Activated T-helper 1 cell treated with anti-CD3 and anti-CD28 coated beads, Interleukin-12 subunit alpha, Interleukin-12 subunit beta, Interleukin-2, Interleukin-4 antibody, amounts not matched to agents 30 ng/mL and 10 ng/mL and 1 ng/mL, durations not matched to agents 14 hours and 24 hours and 36 hours (primary cell): ENCODE results near the gene NADK. TPM values are rescaled to one million over a fixed set of nuclear protein-coding genes. Genes with fewer than 3 reads are reported as not detected.
A peak's percentile ranks its signal among the peaks of the same experiment; 100 is the strongest.

ENCODE experiments used
- DNase-seq: peaks from one replicate; pipeline ENCODE4 v3.0.0; 2021; ENCODE audit warnings: low spot score
- H3K27ac Mint-ChIP-seq: one replicate; pipeline ENCODE4 v1.8.0; 2021; ENCODE audit warnings: mild to moderate bottlenecking, mixed read lengths
- H3K27me3 Mint-ChIP-seq: one replicate; pipeline ENCODE4 v1.8.0; 2022; ENCODE audit warnings: mild to moderate bottlenecking, moderate library complexity, mixed read lengths; ENCODE audit not compliant: insufficient read depth
- H3K36me3 Mint-ChIP-seq: one replicate; pipeline ENCODE4 v1.8.0; 2021; ENCODE audit warnings: low read depth, mixed read lengths
- H3K4me1 Mint-ChIP-seq: one replicate; pipeline ENCODE4 v1.8.0; 2021; ENCODE audit warnings: low read depth, mixed read lengths
- H3K4me3 Mint-ChIP-seq: one replicate; pipeline ENCODE4 v1.8.0; 2021; ENCODE audit warnings: mild to moderate bottlenecking, moderate library complexity, mixed read lengths
- H3K9me3 Mint-ChIP-seq: one replicate; pipeline ENCODE4 v1.8.0; 2021; ENCODE audit warnings: mixed read lengths
- intact Hi-C: fragments of 100-400 bp; cut with micrococcal nuclease; formaldehyde crosslinking; loops from one replicate; pipeline ENCODE4 v1.15.1; 2024
- total RNA-seq: library from RNA; stranded (reverse); gene quantifications from 2 replicates; pipeline ENCODE4 v1.2.3, GENCODE V29; 2022

NADK gene
- 95.5 and 96.8 TPM in 2 replicates for total RNA-seq

- peak within 1 kb of the TSS; percentile 90 for H3K4me3 Mint-ChIP-seq
- intact Hi-C loops: loop anchor here (2.0 to 5.0 kb wide), 2 partner anchors 44 to 53 kb away; partner anchors contain the start of gene CDK11A
- no peaks in the 10 kb centered on the region for H3K27me3 Mint-ChIP-seq
- peaks cover 53% of the 10 kb centered on the region for H3K4me1 Mint-ChIP-seq
- H3K36me3 Mint-ChIP-seq: peaks cover 12% of the 10 kb centered on the region
- no peaks in the 10 kb centered on the region for H3K9me3 Mint-ChIP-seq
- peak; percentile 81 for DNase-seq
- peak within 1 kb of the TSS; percentile 87 for H3K27ac Mint-ChIP-seq
Measured at GRCh38 chr1:1777950-1778662, at the start of gene NADK. Gene NADK (minus strand): TSS chr1:1778470. CDS start chr1:1765406, 13,064 bp downstream.

DNA sequence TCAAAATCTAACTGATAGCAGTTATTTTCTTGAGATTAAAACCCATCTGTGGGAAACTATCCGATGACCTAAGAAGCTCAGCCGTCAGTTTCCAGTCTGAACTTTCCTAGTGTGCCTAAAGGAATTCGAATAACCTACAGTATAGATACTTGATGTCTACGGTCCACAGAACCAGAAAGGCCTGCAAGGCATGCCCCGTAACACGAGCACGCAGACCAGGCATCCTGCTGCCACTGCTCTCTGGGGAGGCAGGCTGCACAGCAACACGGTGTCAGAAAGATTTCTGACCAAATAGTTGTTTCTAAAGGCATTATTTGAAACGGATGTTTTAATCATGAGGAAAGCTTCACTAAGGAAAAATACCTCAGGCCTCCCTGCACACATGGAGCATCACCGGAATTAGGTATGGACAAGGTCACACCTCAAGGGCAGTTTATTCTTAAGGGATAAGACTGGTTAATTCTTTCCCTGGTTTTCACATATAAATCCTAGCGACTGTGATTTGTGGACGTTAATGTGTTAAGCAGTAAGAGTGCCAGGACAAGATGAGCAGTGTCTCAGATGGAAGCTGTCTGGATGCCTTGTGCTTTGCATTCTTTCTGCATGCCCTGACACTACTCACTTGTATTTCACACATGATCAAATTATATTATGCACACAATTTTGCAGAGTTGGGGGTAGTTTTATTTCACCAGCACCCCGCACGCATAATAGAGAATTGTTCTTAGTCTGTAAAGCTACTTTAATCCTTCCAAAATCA is 49.0 kb upstream of the NADK start:
- intact Hi-C loops: loop anchor here (5.0 kb wide), 1 partner anchor 80 kb away; no protein-coding TSS in a partner anchor
- Mint-ChIP-seq H3K4me3 (no peak overlapping the region), H3K9me3 (no peaks in the 10 kb centered on the region), H3K36me3 (peaks cover 24% of the 10 kb centered on the region), H3K27ac (no peak overlapping the region), H3K27me3 (no peaks in the 10 kb centered on the region), H3K4me1 (peaks cover 27% of the 10 kb centered on the region)
- no peak for DNase-seq

- H3K4me3 Mint-ChIP-seq: no peak overlapping the region
- H3K27me3 Mint-ChIP-seq: no peaks in the 10 kb centered on the region
- no peaks in the 10 kb centered on the region for H3K9me3 Mint-ChIP-seq
- H3K36me3 Mint-ChIP-seq: peaks cover 22% of the 10 kb centered on the region
- peak overlapping the region; percentile 56 for H3K27ac Mint-ChIP-seq
- DNase-seq: no peak
- peaks cover 27% of the 10 kb centered on the region for H3K4me1 Mint-ChIP-seq
- intact Hi-C loops: loop anchor here (5.0 kb wide), 1 partner anchor 81 kb away; no protein-coding TSS in a partner anchor
Measured at GRCh38 chr1:1826356-1827088, 48.3 kb upstream of the NADK start.

DNA sequence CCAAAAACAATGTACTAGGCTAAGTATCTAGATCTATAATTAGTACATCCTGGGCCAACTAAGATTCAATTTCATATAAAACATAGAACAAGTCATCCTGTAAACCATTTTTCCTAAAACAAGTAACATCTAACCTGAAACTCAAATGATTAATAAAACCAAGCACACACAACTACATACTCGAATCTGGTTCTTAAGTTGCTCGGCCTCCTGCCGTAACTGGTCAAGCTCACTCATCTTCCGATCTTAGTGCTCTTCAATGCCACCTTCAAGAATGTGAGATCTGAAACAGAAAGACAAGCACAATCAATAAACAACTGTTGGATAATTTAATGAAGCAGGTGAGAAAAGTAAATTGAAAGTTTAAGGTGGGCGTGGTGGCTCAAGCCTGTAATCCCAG is 46.9 kb upstream of the NADK start:
- DNase-seq: no peak
- Mint-ChIP-seq H3K4me1 (peaks cover 27% of the 10 kb centered on the region), H3K4me3 (no peak overlapping the region), H3K27me3 (no peaks in the 10 kb centered on the region), H3K36me3 (peaks cover 28% of the 10 kb centered on the region), H3K9me3 (no peaks in the 10 kb centered on the region), H3K27ac (peak overlapping the region; percentile 67)
- intact Hi-C loops: loop anchor here (5.0 kb wide), 1 partner anchor 82 kb away; no protein-coding TSS in a partner anchor

DNA sequence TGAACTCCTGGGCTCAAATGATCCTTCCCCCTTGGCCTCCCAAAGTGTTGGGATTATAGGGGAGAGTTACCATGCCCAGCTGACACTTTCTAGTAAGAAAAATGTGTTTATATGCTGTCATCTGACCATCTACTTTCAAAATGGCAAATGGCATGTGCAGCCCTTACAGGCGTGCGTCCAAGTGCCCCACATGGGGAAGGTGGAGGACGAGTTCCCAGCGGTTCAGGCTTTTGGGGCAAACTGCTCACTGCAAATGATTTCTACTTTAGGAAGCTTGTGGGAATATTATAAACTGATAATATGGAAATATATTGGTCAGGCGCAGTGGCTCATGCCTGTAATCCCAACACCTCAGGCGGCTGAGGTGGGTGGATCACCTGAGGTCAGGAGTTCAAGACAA is 41.5 kb upstream of the NADK start:
- intact Hi-C loops: loop anchor here (5.0 kb wide), 1 partner anchor 42 kb away; the partner anchor contains the start of gene NADK
- H3K4me1 Mint-ChIP-seq: peaks cover 11% of the 10 kb centered on the region
- peak overlapping the region; percentile 18 for H3K27ac Mint-ChIP-seq
- H3K4me3 Mint-ChIP-seq: no peak overlapping the region
- H3K36me3 Mint-ChIP-seq: peaks cover 36% of the 10 kb centered on the region
- DNase-seq: no peak
- no peaks in the 10 kb centered on the region for H3K9me3 Mint-ChIP-seq
- H3K27me3 Mint-ChIP-seq: no peaks in the 10 kb centered on the region

- H3K9me3 Mint-ChIP-seq: no peaks in the 10 kb centered on the region
- DNase-seq: no peak
- H3K27ac Mint-ChIP-seq: no peak overlapping the region
- intact Hi-C loops: no loop called here
- peaks cover 40% of the 10 kb centered on the region for H3K36me3 Mint-ChIP-seq
- H3K4me3 Mint-ChIP-seq: no peak overlapping the region
- H3K4me1 Mint-ChIP-seq: no peaks in the 10 kb centered on the region
- no peaks in the 10 kb centered on the region for H3K27me3 Mint-ChIP-seq
Measured at GRCh38 chr1:1817221-1817620, 39.0 kb upstream of the NADK start.

DNA sequence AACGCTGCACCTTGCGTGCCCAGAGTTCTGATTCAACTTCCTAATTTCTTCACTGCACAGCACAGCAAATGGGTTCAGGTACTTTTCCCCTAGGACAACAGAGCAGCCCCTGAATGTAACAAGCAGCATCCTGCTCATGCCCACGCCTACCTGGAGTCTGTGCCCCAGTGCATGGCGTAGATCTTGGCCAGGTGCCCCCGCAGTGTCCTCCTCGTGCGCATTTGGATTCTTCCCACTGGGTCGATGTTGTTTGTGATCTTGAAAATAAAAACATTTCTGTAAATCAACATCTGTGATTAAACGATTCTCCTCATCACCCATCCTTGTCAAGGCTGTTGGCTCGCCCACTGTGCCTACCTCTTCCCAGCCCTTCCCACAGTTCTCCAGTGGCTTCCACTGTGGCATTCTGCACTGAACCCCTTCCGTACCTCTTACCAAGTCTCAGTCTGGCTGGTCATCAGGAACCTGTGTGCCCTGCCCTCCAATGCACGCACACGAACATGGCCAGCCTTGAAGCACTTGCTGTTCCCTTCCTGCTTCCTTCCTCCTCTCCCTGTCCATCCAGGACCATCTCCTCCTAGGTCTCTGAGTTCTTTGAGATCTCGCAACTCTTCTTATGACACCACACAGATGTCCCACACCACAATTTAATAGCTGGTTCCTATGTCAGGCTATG is 37.5 kb upstream of the NADK start:
- intact Hi-C loops: no loop called here
- H3K4me1 Mint-ChIP-seq: no peaks in the 10 kb centered on the region
- DNase-seq: no peak
- H3K4me3 Mint-ChIP-seq: no peak overlapping the region
- H3K9me3 Mint-ChIP-seq: no peaks in the 10 kb centered on the region
- no peaks in the 10 kb centered on the region for H3K27me3 Mint-ChIP-seq
- no peak overlapping the region for H3K27ac Mint-ChIP-seq
- peaks cover 39% of the 10 kb centered on the region for H3K36me3 Mint-ChIP-seq

DNA sequence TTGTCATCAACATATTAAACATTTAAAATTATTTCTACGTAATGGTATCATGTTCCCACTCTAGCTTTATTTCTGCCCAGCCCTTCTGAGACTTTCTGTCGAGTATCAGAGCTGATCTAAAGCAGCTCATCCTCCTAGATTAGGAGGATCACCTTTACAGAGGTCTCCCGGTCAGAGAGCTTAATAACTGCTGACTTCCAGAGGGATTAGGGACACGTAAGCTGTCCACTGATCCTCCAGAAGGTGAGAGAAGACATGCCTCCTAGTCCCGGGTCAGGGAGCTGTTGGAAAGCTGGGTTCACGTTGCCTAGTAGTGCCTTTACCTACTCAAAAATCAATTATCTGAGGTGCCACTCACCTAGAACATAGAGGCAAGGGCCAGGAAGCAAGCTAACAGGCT is 31.2 kb upstream of the NADK start:
- Mint-ChIP-seq H3K27ac (no peak overlapping the region), H3K4me3 (no peak overlapping the region), H3K9me3 (no peaks in the 10 kb centered on the region), H3K4me1 (no peaks in the 10 kb centered on the region), H3K27me3 (no peaks in the 10 kb centered on the region), H3K36me3 (peaks cover 29% of the 10 kb centered on the region)
- DNase-seq: no peak
- intact Hi-C loops: no loop called here

DNA sequence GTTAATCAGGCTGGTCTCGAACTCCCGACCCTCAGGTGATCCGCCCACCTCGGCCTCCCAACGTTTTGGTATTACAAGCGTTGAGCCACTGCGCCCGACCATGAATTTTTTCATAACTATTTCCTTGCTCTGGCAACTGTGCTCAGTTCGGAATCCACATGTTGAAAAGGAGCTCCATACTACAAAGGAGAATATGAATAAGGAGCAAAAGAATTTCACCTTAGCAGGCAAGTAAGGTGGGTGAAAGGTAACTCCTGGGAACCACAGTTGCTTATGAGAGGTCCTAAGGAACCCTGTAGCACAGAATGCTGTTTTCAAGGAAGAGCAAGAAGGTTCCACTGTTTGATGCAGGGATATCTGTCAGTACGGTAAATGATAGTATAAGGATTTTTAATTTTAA is 29.9 kb upstream of the NADK start:
- H3K27ac Mint-ChIP-seq: no peak overlapping the region
- H3K36me3 Mint-ChIP-seq: peaks cover 26% of the 10 kb centered on the region
- H3K4me1 Mint-ChIP-seq: no peaks in the 10 kb centered on the region
- no peaks in the 10 kb centered on the region for H3K9me3 Mint-ChIP-seq
- no peak for DNase-seq
- intact Hi-C loops: no loop called here
- H3K27me3 Mint-ChIP-seq: no peaks in the 10 kb centered on the region
- no peak overlapping the region for H3K4me3 Mint-ChIP-seq

GRCh38 chr1:1806890-1807289 is 28.6 kb upstream of the NADK start:
- H3K36me3 Mint-ChIP-seq: peaks cover 25% of the 10 kb centered on the region
- no peaks in the 10 kb centered on the region for H3K9me3 Mint-ChIP-seq
- no peaks in the 10 kb centered on the region for H3K27me3 Mint-ChIP-seq
- intact Hi-C loops: no loop called here
- peaks cover 9% of the 10 kb centered on the region for H3K4me1 Mint-ChIP-seq
- no peak for DNase-seq
- no peak overlapping the region for H3K4me3 Mint-ChIP-seq
- H3K27ac Mint-ChIP-seq: no peak overlapping the region

DNA sequence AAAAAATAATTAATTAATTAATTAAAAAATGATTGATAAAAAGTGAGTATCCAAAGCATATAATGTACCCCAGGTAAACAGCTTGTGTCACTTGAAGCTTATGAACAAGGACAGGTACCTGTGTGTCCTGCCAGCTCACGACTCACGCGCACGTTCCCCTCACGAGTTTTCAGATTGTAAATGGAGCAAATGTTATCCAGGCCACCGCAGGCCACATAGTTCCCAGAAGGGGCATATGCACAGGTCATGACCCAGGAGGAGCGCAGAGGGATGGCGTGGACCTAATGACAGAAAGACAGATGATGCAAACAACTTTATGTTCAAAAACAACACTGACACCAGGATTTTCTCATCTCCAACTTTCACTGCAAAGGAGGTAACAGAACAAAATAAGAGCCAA is 26.0 kb upstream of the NADK start:
- intact Hi-C loops: no loop called here
- Mint-ChIP-seq H3K9me3 (no peaks in the 10 kb centered on the region), H3K27ac (no peak overlapping the region), H3K36me3 (peaks cover 31% of the 10 kb centered on the region), H3K27me3 (no peaks in the 10 kb centered on the region), H3K4me3 (no peak overlapping the region), H3K4me1 (peaks cover 28% of the 10 kb centered on the region)
- DNase-seq: no peak

DNA sequence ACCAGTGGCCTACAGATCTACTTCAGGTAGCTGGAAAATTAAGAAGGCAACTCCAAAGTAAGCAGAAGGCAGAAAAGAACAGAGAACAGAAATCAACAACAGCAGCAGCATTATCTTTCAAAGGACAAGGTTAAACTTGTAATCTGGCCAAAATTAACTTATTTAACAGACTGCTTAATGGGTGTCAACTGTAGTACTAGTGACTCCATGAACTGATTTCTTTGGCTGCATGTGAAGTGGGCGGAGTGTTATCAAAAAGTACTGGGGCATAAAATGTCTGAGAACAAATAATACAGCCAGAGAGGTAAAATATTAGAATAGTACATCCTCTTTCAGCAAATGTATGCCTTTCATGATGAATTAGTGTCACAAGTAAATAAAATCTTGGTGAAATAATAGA is 24.6 kb upstream of the NADK start:
- peak overlapping the region; percentile 21 for H3K27ac Mint-ChIP-seq
- intact Hi-C loops: no loop called here

More for the DNA sequence above, 24.6 kb upstream of the NADK start:
- Mint-ChIP-seq H3K36me3 (peaks cover 31% of the 10 kb centered on the region), H3K9me3 (no peaks in the 10 kb centered on the region), H3K4me1 (peaks cover 31% of the 10 kb centered on the region), H3K27me3 (no peaks in the 10 kb centered on the region), H3K4me3 (no peak overlapping the region)
- no peak for DNase-seq
